Subcutaneous abdominal adipose tissue (tissue), 5 donors: Measurements from ENCODE around the gene IGSF21.

Experiments
- H3K27ac ChIP-seq: one replicate; pipeline ENCODE4 v1.7.0; 2013; ENCODE audit warnings: low read depth, mild to moderate bottlenecking, inconsistent platforms, low read length, moderate library complexity
- H3K27me3 ChIP-seq, 5 donors: one replicate each; pipeline ENCODE4 v1.7.0; 2013; ENCODE audit warnings: low read length in 5 of 5, inconsistent platforms in 1 of 5; ENCODE audit not compliant: control insufficient read depth in 5 of 5, insufficient read depth in 4 of 5
- H3K36me3 ChIP-seq, 5 donors: one replicate each; pipeline ENCODE4 v1.7.0; 2013; ENCODE audit warnings: low read length in 5 of 5; ENCODE audit not compliant: control insufficient read depth in 5 of 5, insufficient read depth in 5 of 5
- H3K4me1 ChIP-seq, 5 donors: one replicate each; pipeline ENCODE4 v1.7.0; 2013; ENCODE audit warnings: low read length in 5 of 5, mild to moderate bottlenecking in 3 of 5, moderate library complexity in 1 of 5; ENCODE audit not compliant: control insufficient read depth in 5 of 5, insufficient read depth in 5 of 5
- H3K4me3 ChIP-seq, 5 donors: one replicate each; pipeline ENCODE4 v1.7.0; 2013; ENCODE audit warnings: low read length in 5 of 5, low read depth in 1 of 5
- H3K9ac ChIP-seq, 5 donors: one replicate each; pipeline ENCODE4 v1.7.0; 2013; ENCODE audit warnings: low read length in 5 of 5, mild to moderate bottlenecking in 4 of 5, moderate library complexity in 3 of 5
- H3K9me3 ChIP-seq, 5 donors: one replicate each; pipeline ENCODE4 v1.7.0; 2013; ENCODE audit warnings: low read length in 5 of 5; ENCODE audit not compliant: control insufficient read depth in 5 of 5
- donor health status: healthy.
- donor health status: healthy.
- donor health status: healthy.
- donor health status: healthy.
- donor health status: healthy.

The IGSF21 gene

GRCh38 chr1:18284805-18285537 lies 177.4 kb downstream of the IGSF21 start:
- H3K27ac ChIP-seq, result no peak overlapping the region
- H3K9ac ChIP-seq, result no peak overlapping the region
- peaks cover 15 to 63% (median 57%) of the 10 kb centered on the region in 5 donors for H3K27me3 ChIP-seq
- H3K4me1 ChIP-seq, result no peaks in the 10 kb centered on the region
- no peaks in the 10 kb centered on the region for H3K9me3 ChIP-seq
- H3K4me3 ChIP-seq, result no peak overlapping the region
- H3K36me3 ChIP-seq, result no peaks in the 10 kb centered on the region

- Histone ChIP-seq H3K9ac (no peak overlapping the region), H3K4me3 (no peak overlapping the region), H3K27me3 (peaks cover 15 to 62% (median 59%) of the 10 kb centered on the region in 5 donors), H3K9me3 (no peaks in the 10 kb centered on the region), H3K36me3 (no peaks in the 10 kb centered on the region), H3K4me1 (no peaks in the 10 kb centered on the region), H3K27ac (no peak overlapping the region)
These were observed 177.9 kb downstream of the IGSF21 start for GRCh38 chr1:18285538-18285924.

GRCh38 chr1:18288722-18289121 lies 181.1 kb downstream of the IGSF21 start:
- Histone ChIP-seq H3K27me3 (peaks cover 13 to 55% (median 49%) of the 10 kb centered on the region in 5 donors), H3K9me3 (no peaks in the 10 kb centered on the region), H3K4me1 (no peaks in the 10 kb centered on the region), H3K27ac (no peak overlapping the region), H3K9ac (no peak overlapping the region), H3K4me3 (no peak overlapping the region), H3K36me3 (no peaks in the 10 kb centered on the region)

DNA sequence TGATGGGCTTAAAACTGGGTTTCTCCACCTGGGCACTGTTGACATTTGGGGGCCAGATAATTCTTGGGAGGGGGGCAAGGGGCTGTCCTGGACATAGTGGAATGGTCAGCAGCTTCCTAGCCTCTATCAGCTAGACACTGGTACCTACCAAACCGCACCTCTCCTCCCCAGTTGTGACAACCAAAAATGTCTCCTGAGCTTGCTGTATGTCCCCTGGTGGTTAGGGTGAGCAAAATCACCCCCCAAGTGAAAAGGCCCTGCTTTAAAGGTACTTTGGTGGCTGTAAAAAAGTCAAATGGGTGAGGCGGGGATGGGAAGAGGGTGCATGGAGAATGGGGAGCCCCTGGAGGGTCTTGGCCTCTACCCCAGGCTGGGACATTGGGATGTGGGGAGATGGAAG lies 182.0 kb downstream of the IGSF21 start:
- Histone ChIP-seq H3K9me3 (no peaks in the 10 kb centered on the region), H3K27me3 (peaks cover 7 to 57% (median 44%) of the 10 kb centered on the region in 5 donors), H3K4me3 (no peak overlapping the region), H3K27ac (no peak overlapping the region), H3K36me3 (no peaks in the 10 kb centered on the region), H3K4me1 (no peaks in the 10 kb centered on the region), H3K9ac (no peak overlapping the region)

DNA sequence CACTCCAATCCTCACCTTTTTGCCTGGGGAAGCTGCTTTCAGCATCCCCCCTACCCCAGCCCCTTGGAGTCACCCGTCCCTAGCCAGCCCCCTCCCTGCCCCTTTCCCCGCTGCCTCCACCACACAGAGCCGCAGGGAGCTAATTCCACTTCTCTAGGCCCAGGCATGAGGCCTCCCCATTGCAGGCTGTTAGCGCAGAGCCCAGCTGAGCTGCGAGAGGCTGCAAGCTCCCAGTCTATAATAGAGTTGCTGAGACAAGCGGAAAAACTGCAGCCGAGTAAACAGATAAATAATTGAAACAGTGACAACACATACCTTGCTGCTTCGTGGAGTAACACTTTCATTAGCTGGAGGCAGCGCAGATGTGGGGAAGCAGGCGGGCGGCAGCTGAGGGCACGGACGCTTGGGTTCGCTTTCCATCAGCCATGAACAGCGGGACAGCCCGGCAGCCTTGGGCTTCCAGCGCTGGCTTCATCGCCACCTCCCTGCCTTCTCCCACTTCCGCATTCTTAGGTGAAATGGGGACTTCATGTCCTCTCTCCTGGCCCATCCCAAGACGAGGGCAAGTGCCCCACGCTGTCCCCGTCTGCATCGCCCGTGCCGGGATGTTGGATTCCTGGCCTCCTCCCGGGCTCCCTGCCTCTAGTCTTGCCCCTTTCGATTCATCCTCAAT lies 183.3 kb downstream of the IGSF21 start:
- peaks cover 11 to 55% (median 46%) of the 10 kb centered on the region in 5 donors for H3K27me3 ChIP-seq
- H3K27ac ChIP-seq, result no peak overlapping the region
- H3K4me1 ChIP-seq, result no peaks in the 10 kb centered on the region
- no peak overlapping the region for H3K9ac ChIP-seq
- H3K4me3 ChIP-seq, result no peak overlapping the region
- no peaks in the 10 kb centered on the region for H3K9me3 ChIP-seq
- H3K36me3 ChIP-seq, result no peaks in the 10 kb centered on the region

DNA sequence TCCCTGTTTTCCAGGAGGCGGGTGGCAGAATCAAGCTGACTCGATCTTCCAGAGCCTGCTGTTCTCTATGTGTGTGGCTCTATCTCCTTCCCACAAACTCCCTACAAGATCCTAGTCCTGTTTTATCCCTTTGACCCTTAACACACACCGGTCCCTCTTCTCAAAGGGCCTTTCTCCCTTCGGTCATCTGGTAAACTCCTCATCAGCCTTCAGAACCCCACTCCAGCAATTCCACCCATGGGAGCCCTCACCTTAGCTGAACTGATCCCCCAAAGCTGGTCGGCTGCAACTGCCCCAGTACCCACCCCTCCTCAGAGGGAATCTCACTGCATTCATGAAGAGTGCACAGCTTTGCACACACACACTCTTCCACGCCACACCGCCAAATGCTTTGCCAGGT lies 184.9 kb downstream of the IGSF21 start:
- Histone ChIP-seq H3K9ac (no peak overlapping the region), H3K27me3 (peaks cover 19 to 61% (median 53%) of the 10 kb centered on the region in 5 donors)

DNA sequence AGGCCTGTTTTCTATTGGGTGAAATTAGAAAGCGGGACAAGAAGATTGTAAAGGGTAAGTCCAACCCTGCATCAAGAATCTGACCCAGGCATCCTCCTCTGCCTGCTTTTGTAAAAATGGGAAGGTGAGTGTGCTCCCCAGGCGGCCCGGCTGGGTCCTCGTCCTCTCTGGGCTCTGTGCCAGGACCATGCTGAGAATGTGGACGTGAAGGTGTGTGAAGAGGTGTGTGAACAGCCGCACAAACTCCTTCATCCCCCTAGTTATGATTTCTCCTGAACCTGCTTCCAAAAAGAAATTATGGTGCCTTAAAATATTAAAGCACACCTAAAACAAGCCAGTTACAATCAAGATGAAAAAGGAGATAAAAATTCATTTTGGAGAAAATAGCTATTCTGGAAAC lies 185.7 kb downstream of the IGSF21 start:
- Histone ChIP-seq H3K27ac (no peak overlapping the region), H3K36me3 (no peaks in the 10 kb centered on the region), H3K9ac (no peak overlapping the region), H3K27me3 (peaks cover 25 to 66% (median 55%) of the 10 kb centered on the region in 5 donors), H3K4me3 (no peak overlapping the region), H3K9me3 (no peaks in the 10 kb centered on the region), H3K4me1 (no peaks in the 10 kb centered on the region)

More for the DNA sequence above, 184.9 kb downstream of the IGSF21 start:
- H3K27ac ChIP-seq, result no peak overlapping the region
- no peak overlapping the region for H3K4me3 ChIP-seq
- H3K9me3 ChIP-seq, result no peaks in the 10 kb centered on the region
- H3K4me1 ChIP-seq, result no peaks in the 10 kb centered on the region
- no peaks in the 10 kb centered on the region for H3K36me3 ChIP-seq

- H3K36me3 ChIP-seq, result no peaks in the 10 kb centered on the region
- no peaks in the 10 kb centered on the region for H3K9me3 ChIP-seq
- peaks cover 25 to 66% (median 55%) of the 10 kb centered on the region in 5 donors for H3K27me3 ChIP-seq
- no peak overlapping the region for H3K9ac ChIP-seq
- H3K4me3 ChIP-seq, result no peak overlapping the region
- H3K27ac ChIP-seq, result no peak overlapping the region
- no peaks in the 10 kb centered on the region for H3K4me1 ChIP-seq
These were observed 187.0 kb downstream of the IGSF21 start for GRCh38 chr1:18294437-18295176.

GRCh38 chr1:18297896-18298648 lies 190.5 kb downstream of the IGSF21 start:
- H3K4me1 ChIP-seq, result no peaks in the 10 kb centered on the region
- no peak overlapping the region for H3K4me3 ChIP-seq
- H3K9me3 ChIP-seq, result no peaks in the 10 kb centered on the region
- no peaks in the 10 kb centered on the region for H3K36me3 ChIP-seq
- H3K27ac ChIP-seq, result no peak overlapping the region
- H3K9ac ChIP-seq, result no peak overlapping the region
- H3K27me3 ChIP-seq, result peaks cover 20 to 48% (median 41%) of the 10 kb centered on the region in 5 donors
